ENCODE data around the gene EDA.

EDA gene

DNA sequence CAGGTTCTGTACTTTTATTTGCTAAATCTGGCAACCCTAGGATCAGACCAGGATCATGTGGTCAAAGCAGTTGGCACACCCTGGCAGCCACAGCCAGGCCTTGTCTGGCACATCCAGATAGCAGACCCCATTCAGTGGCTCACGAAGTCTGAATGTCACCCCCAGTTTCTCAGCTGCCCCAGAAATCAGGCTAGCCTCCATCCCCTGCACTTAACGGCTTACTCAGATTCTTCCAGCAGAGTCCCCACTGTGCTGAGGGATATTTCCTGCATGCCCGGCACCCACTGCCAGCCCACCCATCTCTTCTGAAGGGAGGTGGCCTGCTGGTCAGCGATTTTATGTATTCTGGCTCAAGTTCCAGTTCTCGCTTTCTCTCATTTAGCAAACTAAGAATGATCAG lies 438.5 kb downstream of the EDA start:
- DNase-seq (ENCODE audit: low read depth in 1 of 2, low spot score in 1 of 2): no peak

DNA sequence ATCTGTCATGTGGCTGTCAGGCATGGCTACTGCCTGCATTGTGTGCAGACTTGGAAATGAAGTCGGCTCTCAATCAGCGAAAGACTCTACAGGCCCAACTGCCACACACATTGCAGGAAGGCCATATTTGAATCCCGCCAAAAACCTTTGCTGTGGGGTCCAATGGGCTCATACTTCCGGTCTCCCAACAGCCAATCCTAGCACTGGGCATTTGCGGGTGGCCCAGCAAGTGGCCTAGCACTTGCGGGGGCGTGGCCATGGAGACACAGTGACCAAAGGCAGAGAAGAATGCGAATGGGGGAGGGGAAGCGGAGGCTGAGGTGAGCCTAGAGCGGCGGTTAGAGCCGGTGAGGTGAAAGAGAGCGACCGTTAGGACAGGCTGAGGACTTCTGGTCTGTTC lies 446.2 kb downstream of the EDA start, which contains the start of gene OTUD6A:
Gene OTUD6A (plus strand): TSS at position 382 of the 400 bp plus-strand sequence. CDS start 68 bp downstream, outside the sequence.
- DNase-seq (ENCODE audit: low read depth in 1 of 2, low spot score in 1 of 2): no peak

GRCh38 chrX:70062961-70063550 lies 447.1 kb downstream of the EDA start:
- DNase-seq (ENCODE audit: low read depth in 1 of 2, low spot score in 1 of 2): no peak

- no peak for DNase-seq (ENCODE audit: low read depth in 1 of 2, low spot score in 1 of 2)
Observed at GRCh38 chrX:70066646-70067045, 450.7 kb downstream of the EDA start.

DNA sequence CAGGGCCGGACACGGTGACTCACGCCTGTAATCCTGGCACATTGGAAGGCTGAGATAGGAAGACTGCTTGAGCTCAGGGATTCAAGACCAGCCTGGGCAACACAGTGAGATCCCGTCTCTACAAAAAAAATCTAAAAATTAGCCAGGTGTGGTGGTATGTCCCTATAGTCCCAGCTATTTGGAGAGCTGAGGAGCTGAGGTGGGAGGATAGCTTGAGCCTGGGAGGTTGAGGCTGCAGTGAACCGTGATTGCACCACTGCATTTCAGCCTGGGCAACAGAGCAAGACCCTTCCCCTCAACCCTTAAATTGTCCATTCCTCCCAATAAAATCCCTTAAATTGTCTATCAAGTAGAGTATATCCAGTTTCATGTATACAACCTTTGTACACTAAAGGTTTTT lies 463.4 kb downstream of the EDA start:
- DNase-seq (ENCODE audit: low read depth in 1 of 2, low spot score in 1 of 2): no peak

DNA sequence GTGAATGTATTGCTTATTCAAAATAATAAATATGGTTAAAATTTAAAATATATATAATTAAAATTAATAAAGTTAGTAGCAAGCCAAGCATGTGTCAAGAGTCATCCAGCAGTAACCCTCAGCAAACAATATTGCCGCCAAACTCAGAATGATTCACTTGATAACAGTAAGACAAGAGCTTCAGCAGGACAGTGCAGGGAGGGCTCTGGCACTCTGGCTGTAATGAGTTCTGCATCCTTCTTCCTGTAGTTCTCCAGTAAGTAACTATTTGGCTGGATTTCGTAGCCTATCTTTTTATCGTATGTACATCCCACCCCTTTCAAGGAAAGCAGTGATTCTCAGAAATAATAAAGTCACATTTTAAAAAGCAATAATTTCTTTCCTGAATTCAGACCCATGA lies 464.0 kb downstream of the EDA start:
- no peak for DNase-seq (ENCODE audit: low read depth in 1 of 2, low spot score in 1 of 2)

DNA sequence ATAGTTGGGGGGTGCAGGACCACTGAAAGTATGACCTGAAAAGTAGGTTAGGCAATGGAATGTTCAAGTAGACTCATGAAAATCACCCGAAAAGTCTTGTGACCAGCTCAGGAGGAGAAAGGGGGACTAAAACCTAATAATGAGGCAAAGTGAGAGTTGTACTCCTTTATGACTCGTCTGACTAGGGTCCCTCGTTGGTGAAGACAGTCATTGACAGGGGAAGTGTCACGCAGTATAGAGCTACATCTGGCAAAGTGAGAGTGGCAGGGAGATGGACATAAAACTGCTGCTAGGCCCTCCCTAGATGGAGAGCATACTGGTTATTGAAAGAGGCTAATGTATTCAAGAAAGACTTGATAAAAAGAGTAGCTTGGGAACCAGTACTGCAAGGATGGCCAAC lies 466.8 kb downstream of the EDA start:
- DNase-seq (ENCODE audit: low read depth in 1 of 2, low spot score in 1 of 2): no peak

DNA sequence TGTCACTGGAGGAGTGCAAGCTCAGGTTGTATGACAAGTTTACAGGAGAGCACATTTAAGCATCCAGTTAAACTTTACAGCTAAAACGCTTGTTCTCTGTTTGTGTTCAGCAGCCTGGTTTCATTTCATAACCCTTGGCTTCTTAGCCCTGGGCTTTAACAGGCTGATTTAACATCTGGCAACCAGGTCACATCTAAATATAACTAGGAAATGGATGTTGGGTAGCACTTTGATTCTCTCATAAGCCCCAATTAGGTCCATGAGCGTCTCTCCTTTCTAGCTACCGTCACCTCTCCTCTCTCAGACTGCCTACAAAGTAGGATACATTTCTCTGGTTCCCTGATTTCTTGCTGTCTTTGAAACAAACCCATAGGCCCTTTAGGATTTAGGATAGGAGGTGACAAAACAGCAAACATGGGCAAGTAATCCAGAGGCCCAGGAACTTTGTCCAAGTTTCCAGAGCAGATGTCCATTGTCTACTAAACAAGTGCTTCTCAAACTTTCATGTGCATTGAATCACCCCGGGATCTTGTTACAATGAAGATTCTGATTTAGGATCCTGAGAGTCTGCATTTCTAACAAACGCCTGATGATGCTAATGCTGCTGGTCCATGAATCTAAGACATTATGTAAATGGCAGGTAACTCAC lies 468.8 kb downstream of the EDA start:
- no peak for DNase-seq (ENCODE audit: low read depth in 1 of 2, low spot score in 1 of 2)

DNA sequence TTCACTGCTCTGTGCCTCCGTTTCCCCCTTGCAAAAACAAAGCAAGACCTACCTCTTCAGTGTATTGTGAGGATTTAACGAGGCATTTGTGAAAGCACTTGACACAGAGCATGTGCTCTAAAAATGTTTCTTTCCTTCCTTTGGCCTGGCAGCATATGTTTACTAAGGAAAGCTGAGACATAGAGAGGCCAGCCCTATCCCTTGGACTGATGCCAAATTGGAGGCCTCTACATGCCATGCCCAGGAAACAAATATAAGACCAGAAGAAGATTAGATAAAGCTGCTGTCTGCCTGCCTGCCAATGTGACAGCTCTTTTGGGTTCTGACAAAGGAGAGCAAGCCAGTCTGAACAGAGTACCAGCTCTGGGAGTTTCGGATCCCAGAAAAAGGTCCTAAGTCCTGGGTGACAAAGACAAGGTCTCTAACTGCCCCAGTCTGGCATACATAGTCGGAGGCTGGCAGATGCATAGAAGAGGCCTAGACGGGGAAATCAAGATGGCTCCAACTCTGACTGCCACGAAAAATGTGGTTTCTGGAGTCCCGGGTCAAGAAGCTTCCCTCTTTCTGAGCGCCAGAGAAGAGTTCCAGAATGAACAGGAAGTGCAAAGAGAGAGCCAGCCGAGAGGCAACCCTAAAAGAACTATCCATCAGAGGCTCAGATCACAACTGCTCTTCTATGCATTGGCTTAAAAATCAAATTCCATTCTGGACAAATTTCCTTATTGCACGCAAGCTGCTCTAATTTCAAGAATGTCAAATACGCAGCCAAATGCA lies 472.1 kb downstream of the EDA start:
- DNase-seq (ENCODE audit: low read depth in 1 of 2, low spot score in 1 of 2): no peak

DNA sequence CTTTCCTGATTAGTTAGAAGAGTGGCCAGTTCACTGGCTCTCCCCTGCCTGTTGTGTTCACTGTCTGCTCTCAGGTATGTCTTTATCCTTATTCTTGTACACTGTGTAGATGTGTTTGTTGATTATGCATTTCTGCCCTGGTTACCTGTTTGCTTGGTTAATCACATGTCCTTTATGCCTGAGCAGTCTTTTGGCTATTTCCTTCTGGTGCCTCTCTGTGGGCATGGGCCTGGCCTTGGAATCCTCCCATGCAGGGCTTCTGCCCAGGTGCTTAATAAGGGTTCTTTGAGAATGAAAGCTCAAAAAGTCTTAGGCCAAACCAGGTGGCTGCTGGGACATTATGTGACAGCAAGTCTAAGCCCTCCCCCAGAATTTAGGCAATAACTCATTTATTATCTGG lies 472.8 kb downstream of the EDA start:
- no peak for DNase-seq (ENCODE audit: low read depth in 1 of 2, low spot score in 1 of 2)

Data from stimulated activated CD4-positive, alpha-beta T cell treated with anti-CD3 and anti-CD28 coated beads, Interleukin-15, amount 100 ng/mL, for 1 hour (primary cell).